GM21619 (cell line): ENCODE data around the gene MAGI2.
"Not testable (repeated sequence)": the region's sequence is repeated elsewhere in the genome, so short reads cannot be mapped to it uniquely, and the experiment has no call there.

Experiments
- ATAC-seq: cut with Tn5 transposase; IDR thresholded peaks from one replicate; pipeline ENCODE4 v1.9.1; 2021; ENCODE audit not compliant: unreplicated experiment

MAGI2 gene

GRCh38 chr7:78265486-78265885 lies 1188.0 kb downstream of the MAGI2 start:
- ATAC-seq = no peak

- no peak for ATAC-seq
Observed at GRCh38 chr7:78265071-78265470, 1188.4 kb downstream of the MAGI2 start.

GRCh38 chr7:78264105-78264504 lies 1189.4 kb downstream of the MAGI2 start:
- ATAC-seq = no peak

- no peak for ATAC-seq
Observed at GRCh38 chr7:78261739-78262138, 1191.7 kb downstream of the MAGI2 start.

GRCh38 chr7:78261302-78261701 lies 1192.2 kb downstream of the MAGI2 start:
- ATAC-seq = no peak

GRCh38 chr7:78260826-78261225 lies 1192.6 kb downstream of the MAGI2 start:
- no peak for ATAC-seq

- ATAC-seq = no peak
Observed at GRCh38 chr7:78254726-78255055, 1198.8 kb downstream of the MAGI2 start.

GRCh38 chr7:78253850-78254725 lies 1199.4 kb downstream of the MAGI2 start:
- ATAC-seq = no peak

GRCh38 chr7:78248867-78249266 lies 1204.6 kb downstream of the MAGI2 start:
- ATAC-seq = no peak

GRCh38 chr7:78247910-78248689 lies 1205.4 kb downstream of the MAGI2 start:
- no peak for ATAC-seq

GRCh38 chr7:78240179-78240578 lies 1213.3 kb downstream of the MAGI2 start:
- ATAC-seq = not testable (repeated sequence)

- no peak for ATAC-seq
Observed at GRCh38 chr7:78234634-78235033, 1218.8 kb downstream of the MAGI2 start.

GRCh38 chr7:78232806-78233205 lies 1220.7 kb downstream of the MAGI2 start:
- no peak for ATAC-seq

- no peak for ATAC-seq
Observed at GRCh38 chr7:78226059-78226719, 1227.3 kb downstream of the MAGI2 start.

- no peak for ATAC-seq
Observed at GRCh38 chr7:78225534-78225933, 1227.9 kb downstream of the MAGI2 start.

GRCh38 chr7:78224923-78225322 lies 1228.5 kb downstream of the MAGI2 start:
- no peak for ATAC-seq

GRCh38 chr7:78223598-78223997 lies 1229.9 kb downstream of the MAGI2 start:
- ATAC-seq = no peak

GRCh38 chr7:78222001-78222751 lies 1231.3 kb downstream of the MAGI2 start:
- no peak for ATAC-seq

GRCh38 chr7:78220754-78221153 lies 1232.7 kb downstream of the MAGI2 start:
- ATAC-seq = no peak

- ATAC-seq = no peak
Observed at GRCh38 chr7:78218876-78219275, 1234.6 kb downstream of the MAGI2 start.

- ATAC-seq = no peak
Observed at GRCh38 chr7:78218051-78218450, 1235.4 kb downstream of the MAGI2 start.
